HepG2 (cell line): ENCODE measurements around the gene MBD2. TPM values are rescaled to one million over a fixed set of nuclear protein-coding genes. Genes with fewer than 3 reads are reported as not detected.

Source experiments
- ATAC-seq: fragments of 200-7000 bp; cut with Tn5 transposase; 3 replicates; pipeline ENCODE4 v1.9.1; 2020; ENCODE audit warnings: mild to moderate bottlenecking, moderate library complexity
- BruUV-seq: library from RNA; stranded (reverse); fragments of 400-500 nt; replicated peaks from 2 replicates; lab custom pipeline; 2021; lab: Mats Ljungman, UMichigan
- CTCF ChIA-PET: fragments of 300-600 bp; formaldehyde crosslinking; extraction: SDS; loops from one replicate; lab custom pipeline; 2021; ENCODE audit warnings: low total read pairs, inconsistent platforms, low intra/inter-chr PET ratio; lab: Yijun Ruan, JAX
- POLR2A ChIA-PET: fragments of 350-600 bp; sonication (Branson Sonifier 250); formaldehyde crosslinking; loops from one replicate; lab custom pipeline; 2020; ENCODE audit warnings: antibody characterized with exemption, inconsistent platforms; lab: Yijun Ruan, JAX
- DNase-seq: peaks from one replicate; pipeline ENCODE4 v3.0.0-alpha.2; 2015; ENCODE audit warnings: low spot score
- FAIRE-seq: peaks from 3 replicates; lab custom pipeline; 2011; peaks lifted over from hg19 to GRCh38; lab: Jason Lieb, UNC
- H2AFZ ChIP-seq: one replicate; pipeline ENCODE4 v1.6.1; 2011; ENCODE audit warnings: low read length, inconsistent platforms
- H3K27ac ChIP-seq: fragments of 300-600 bp; 3 replicates; pipeline ENCODE4 v1.8.0; 2011; ENCODE audit warnings: mixed run types, mild to moderate bottlenecking, mixed read lengths, low read length, inconsistent platforms; ENCODE audit not compliant: insufficient read depth; ENCODE audit errors: extremely low read length
- H3K27me3 ChIP-seq, 2 experiments: fragments of 200-600 bp in 1 of 2; 2 replicates in 1 of 2; 3 replicates in 1 of 2; pipeline versions ENCODE4 v1.6.0 to v1.8.0; 2011; ENCODE audit warnings: low read length in 2 of 2, mild to moderate bottlenecking in 2 of 2, moderate library complexity in 2 of 2, inconsistent platforms in 1 of 2; ENCODE audit not compliant: insufficient read depth in 2 of 2, control insufficient read depth in 1 of 2
- H3K36me3 ChIP-seq, 2 experiments: fragments of 200-600 bp in 1 of 2; replicated peaks in 1 of 2; 2 replicates in 1 of 2; 3 replicates in 1 of 2; pipeline versions ENCODE4 v1.5.1 to v1.8.0; 2011; ENCODE audit warnings: low read length in 2 of 2, inconsistent platforms in 1 of 2; ENCODE audit not compliant: insufficient read depth in 2 of 2, control insufficient read depth in 1 of 2
- H3K4me1 ChIP-seq: 2 replicates; pipeline ENCODE4 v1.5.1; 2012; ENCODE audit warnings: low read length, inconsistent platforms; ENCODE audit not compliant: insufficient read depth
- H3K4me2 ChIP-seq: 2 replicates; pipeline ENCODE4 v1.6.0; 2011; ENCODE audit warnings: low read depth, low read length, inconsistent platforms
- H3K4me3 ChIP-seq, 3 experiments: fragments of 200-600 bp in 1 of 3; sonication (generic), shearing (Covaris generic) in 1 of 3; replicated peaks in 1 of 3; 2 replicates each; pipeline ENCODE4 v1.5.1; 2011 to 2016; ENCODE audit warnings: low read length in 3 of 3, inconsistent platforms in 2 of 3, low read depth in 2 of 3, mild to moderate bottlenecking in 2 of 3, control low read depth in 1 of 3, mixed read lengths in 1 of 3; ENCODE audit not compliant: insufficient read depth in 1 of 3
- H3K79me2 ChIP-seq: one replicate; pipeline ENCODE4 v1.6.1; 2011; ENCODE audit warnings: low read length, inconsistent platforms; ENCODE audit not compliant: insufficient read depth
- H3K9ac ChIP-seq: 2 replicates; pipeline ENCODE4 v1.6.0; 2011; ENCODE audit warnings: mild to moderate bottlenecking, low read depth, low read length, inconsistent platforms; ENCODE audit not compliant: insufficient read depth
- H3K9me3 ChIP-seq: 2 replicates; pipeline ENCODE4 v1.5.1; 2012; ENCODE audit warnings: mild to moderate bottlenecking, low read length
- H4K20me1 ChIP-seq: 2 replicates; pipeline ENCODE4 v1.6.0; 2011; ENCODE audit warnings: inconsistent platforms, mild to moderate bottlenecking, low read length, moderate library complexity; ENCODE audit not compliant: insufficient read depth
- CAMTA2 ChIP-seq: sonication (generic); formaldehyde crosslinking; IDR thresholded peaks from 2 replicates; pipeline ENCODE4 v1.4.0; 2020; ENCODE audit warnings: mild to moderate bottlenecking, missing genetic modification reagents, borderline replicate concordance
- CENPBD1 ChIP-seq: sonication (generic); formaldehyde crosslinking; IDR thresholded peaks from 2 replicates; pipeline ENCODE4 v1.8.0; 2022; ENCODE audit warnings: missing genetic modification reagents, low read depth, mild to moderate bottlenecking, borderline replicate concordance
- HMG20A ChIP-seq: IDR thresholded peaks from 2 replicates; pipeline ENCODE4 v1.6.1; 2016; ENCODE audit warnings: borderline replicate concordance
- ISX ChIP-seq: sonication (generic); formaldehyde crosslinking; conservative IDR thresholded peaks from 2 replicates; pipeline ENCODE4 v1.5.0; 2020; ENCODE audit warnings: missing genetic modification reagents
- JUNB ChIP-seq: sonication (generic); formaldehyde crosslinking; IDR thresholded peaks from 2 replicates; pipeline ENCODE4 v1.8.0; 2022; ENCODE audit warnings: missing genetic modification reagents, mild to moderate bottlenecking, borderline replicate concordance
- KLF6 ChIP-seq: IDR thresholded peaks from 2 replicates; pipeline ENCODE4 v1.8.0; 2016; ENCODE audit warnings: missing biosample characterization, missing genetic modification reagents
- TCF7L2 ChIP-seq: IDR thresholded peaks from 2 replicates; pipeline ENCODE4 v1.6.1; 2011; ENCODE audit warnings: mild to moderate bottlenecking, low read depth, low read length, moderate library complexity
- ZFP62 ChIP-seq: sonication (generic); formaldehyde crosslinking; IDR thresholded peaks from 2 replicates; pipeline ENCODE4 v1.4.0; 2020; ENCODE audit warnings: missing genetic modification reagents
- ZKSCAN5 ChIP-seq: sonication (generic); formaldehyde crosslinking; IDR thresholded peaks from 2 replicates; pipeline ENCODE4 v1.5.1; 2020; ENCODE audit warnings: mild to moderate bottlenecking, missing genetic modification reagents
- ZNF12 ChIP-seq: sonication (generic); formaldehyde crosslinking; IDR thresholded peaks from 2 replicates; pipeline ENCODE4 v1.5.0; 2020; ENCODE audit warnings: missing genetic modification reagents
- ZNF251 ChIP-seq: sonication (generic); formaldehyde crosslinking; IDR thresholded peaks from 2 replicates; pipeline ENCODE4 v1.9.0; 2021; ENCODE audit warnings: mild to moderate bottlenecking, missing genetic modification reagents
- ZNF256 ChIP-seq: sonication (generic); formaldehyde crosslinking; conservative IDR thresholded peaks from 2 replicates; pipeline ENCODE4 v1.4.0; 2020; ENCODE audit warnings: missing genetic modification reagents
- ZNF563 ChIP-seq: sonication (generic); formaldehyde crosslinking; IDR thresholded peaks from 2 replicates; pipeline ENCODE4 v1.8.0; 2022; ENCODE audit warnings: mild to moderate bottlenecking, moderate library complexity, missing genetic modification reagents
- ZNF737 ChIP-seq: sonication (generic); formaldehyde crosslinking; IDR thresholded peaks from 2 replicates; pipeline ENCODE4 v1.5.0; 2020; ENCODE audit warnings: missing genetic modification reagents, mild to moderate bottlenecking, borderline replicate concordance
- ZSCAN20 ChIP-seq: sonication (generic); formaldehyde crosslinking; IDR thresholded peaks from 2 replicates; pipeline ENCODE4 v1.4.0; 2020; ENCODE audit warnings: missing genetic modification reagents, mild to moderate bottlenecking, borderline replicate concordance
- WGBS: methylation state at CpG from one replicate; pipeline ENCODE4 v1.1.6; 2017; ENCODE audit warnings: low lambda C conversion rate; 5-methylcytosine and 5-hydroxymethylcytosine counted together
- in situ Hi-C: cut with HindIII; loops from 2 replicates; pipeline ENCODE4 v1.10.0; 2017; ENCODE audit warnings: low pct_unique_long_range_greater_than_20kb; ENCODE audit not compliant: extremely low pct_ligation_motif_present
- intact Hi-C: fragments of 100-400 bp; cut with micrococcal nuclease; formaldehyde crosslinking; loops from one replicate; pipeline ENCODE4 v1.10.0; 2022; ENCODE audit not compliant: unreplicated experiment
- polyA plus RNA-seq, 8 experiments: library from polyadenylated mRNA; depleted of rRNA in 3 of 8; stranded (reverse) in 7 of 8; unstranded in 1 of 8; fragments of >200 nt; fragmentation: Illumina TruSeq in 4 of 8; extraction: Trizol in 4 of 8; gene quantifications; 2 replicates each; pipeline versions ENCODE4 v1.2.1 to v1.2.3, GENCODE V29; 2011 to 2016; ENCODE audit warnings: low read depth in 4 of 8, missing spikeins in 1 of 8, mixed read lengths in 1 of 8; ENCODE audit not compliant: insufficient read depth in 1 of 8
- total RNA-seq, 5 experiments: library from RNA; depleted of rRNA; stranded (reverse); fragments of >200 nt; fragmentation: Illumina TruSeq; extraction: Trizol; gene quantifications; 2 replicates each; pipeline ENCODE4 v1.2.3, GENCODE V29; 2016; ENCODE audit warnings: low read depth in 1 of 5
- TF ChIP-seq, protein P1 (sequence below): sonication (generic); formaldehyde crosslinking; IDR thresholded peaks from 2 replicates; pipeline ENCODE4 v1.5.1; 2020; ENCODE audit warnings: mild to moderate bottlenecking, moderate library complexity, missing genetic modification reagents
- TF ChIP-seq, protein P2 (sequence below): sonication (generic); formaldehyde crosslinking; IDR thresholded peaks from 2 replicates; pipeline ENCODE4; 2020; ENCODE audit warnings: missing genetic modification reagents, mild to moderate bottlenecking, borderline replicate concordance

MBD2 gene
- total and polyA plus RNA-seq, 2 of the 13 experiments (the other 11 are each of a cell fraction or from before 2014, with no cell fraction given), result 19.1 to 38.5 TPM

DNA sequence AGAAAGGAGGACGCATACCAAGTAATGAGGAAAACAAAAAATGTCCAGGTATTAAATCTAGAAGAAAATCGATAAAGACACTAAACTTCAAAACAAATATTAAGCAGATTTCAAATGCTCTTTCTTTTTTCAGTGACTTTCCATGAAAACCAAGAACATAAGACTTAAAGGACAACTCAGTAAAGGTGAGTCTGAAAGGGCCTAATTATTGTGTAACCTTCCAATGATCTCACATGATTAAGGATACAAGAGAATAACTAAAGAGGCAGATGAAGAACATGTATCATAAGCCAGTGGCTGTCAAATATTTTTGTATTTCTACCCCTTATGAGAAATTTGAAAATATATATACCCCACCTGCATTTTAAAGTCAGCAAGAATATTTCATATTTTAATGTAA, 30.7 kb downstream of the MBD2 start:
- ChIA-PET POLR2A (no interaction called here), CTCF (no interaction called here)
- intact Hi-C loops (no loop called here), in situ Hi-C loops (no loop called here)
- H3K27ac ChIP-seq, result no peak overlapping the region
- DNase-seq (no peak), FAIRE-seq (no peak), ATAC-seq (no peak)
- no TSS peak for BruUV-seq
- H3K79me2 ChIP-seq, result no peaks in the 10 kb centered on the region
- no peaks in the 10 kb centered on the region for H3K9me3 ChIP-seq
- H2AFZ ChIP-seq, result no peak overlapping the region
- no peaks in the 10 kb centered on the region for H3K27me3 ChIP-seq
- 0 out of 2 replicates have a peak, but pooled peaks cover 9% of the 10 kb centered on the region for H3K4me1 ChIP-seq
- no peaks in the 10 kb centered on the region for H4K20me1 ChIP-seq
- H3K36me3 ChIP-seq, result peaks cover 1 to 8% of the 10 kb centered on the region in 2 experiments; a peak in 1 of 5 replicates
- WGBS, result 99% methylated on average over 2 of the region's 2 CpGs
- no peak for TF ChIP-seq ZNF12 (CRISPR knock-in tag)
- TF ChIP-seq ZSCAN20, result no peak
- no peak for TF ChIP-seq ZFP62 (CRISPR knock-in tag)
- no peak for TF ChIP-seq ZNF251
- no peak for TF ChIP-seq ZNF737 (CRISPR knock-in tag)
- no peak for TF ChIP-seq HMG20A (CRISPR knock-in tag)
- no peak for TF ChIP-seq ZKSCAN5 (CRISPR knock-in tag)
- no peak for TF ChIP-seq CENPBD1 (CRISPR knock-in tag)
- TF ChIP-seq ZNF256, result no peak
- TF ChIP-seq, protein P1, sequence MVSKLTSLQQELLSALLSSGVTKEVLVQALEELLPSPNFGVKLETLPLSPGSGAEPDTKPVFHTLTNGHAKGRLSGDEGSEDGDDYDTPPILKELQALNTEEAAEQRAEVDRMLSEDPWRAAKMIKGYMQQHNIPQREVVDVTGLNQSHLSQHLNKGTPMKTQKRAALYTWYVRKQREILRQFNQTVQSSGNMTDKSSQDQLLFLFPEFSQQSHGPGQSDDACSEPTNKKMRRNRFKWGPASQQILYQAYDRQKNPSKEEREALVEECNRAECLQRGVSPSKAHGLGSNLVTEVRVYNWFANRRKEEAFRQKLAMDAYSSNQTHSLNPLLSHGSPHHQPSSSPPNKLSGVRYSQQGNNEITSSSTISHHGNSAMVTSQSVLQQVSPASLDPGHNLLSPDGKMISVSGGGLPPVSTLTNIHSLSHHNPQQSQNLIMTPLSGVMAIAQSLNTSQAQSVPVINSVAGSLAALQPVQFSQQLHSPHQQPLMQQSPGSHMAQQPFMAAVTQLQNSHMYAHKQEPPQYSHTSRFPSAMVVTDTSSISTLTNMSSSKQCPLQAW (CRISPR knock-in tag), result no peak
- no peak for TF ChIP-seq JUNB (CRISPR knock-in tag)
- no peak for TF ChIP-seq ISX (CRISPR knock-in tag)
- no peak for TF ChIP-seq CAMTA2 (CRISPR knock-in tag)
- no peak for TF ChIP-seq TCF7L2
- no peak for TF ChIP-seq ZNF563 (CRISPR knock-in tag)
- TF ChIP-seq, protein P2, sequence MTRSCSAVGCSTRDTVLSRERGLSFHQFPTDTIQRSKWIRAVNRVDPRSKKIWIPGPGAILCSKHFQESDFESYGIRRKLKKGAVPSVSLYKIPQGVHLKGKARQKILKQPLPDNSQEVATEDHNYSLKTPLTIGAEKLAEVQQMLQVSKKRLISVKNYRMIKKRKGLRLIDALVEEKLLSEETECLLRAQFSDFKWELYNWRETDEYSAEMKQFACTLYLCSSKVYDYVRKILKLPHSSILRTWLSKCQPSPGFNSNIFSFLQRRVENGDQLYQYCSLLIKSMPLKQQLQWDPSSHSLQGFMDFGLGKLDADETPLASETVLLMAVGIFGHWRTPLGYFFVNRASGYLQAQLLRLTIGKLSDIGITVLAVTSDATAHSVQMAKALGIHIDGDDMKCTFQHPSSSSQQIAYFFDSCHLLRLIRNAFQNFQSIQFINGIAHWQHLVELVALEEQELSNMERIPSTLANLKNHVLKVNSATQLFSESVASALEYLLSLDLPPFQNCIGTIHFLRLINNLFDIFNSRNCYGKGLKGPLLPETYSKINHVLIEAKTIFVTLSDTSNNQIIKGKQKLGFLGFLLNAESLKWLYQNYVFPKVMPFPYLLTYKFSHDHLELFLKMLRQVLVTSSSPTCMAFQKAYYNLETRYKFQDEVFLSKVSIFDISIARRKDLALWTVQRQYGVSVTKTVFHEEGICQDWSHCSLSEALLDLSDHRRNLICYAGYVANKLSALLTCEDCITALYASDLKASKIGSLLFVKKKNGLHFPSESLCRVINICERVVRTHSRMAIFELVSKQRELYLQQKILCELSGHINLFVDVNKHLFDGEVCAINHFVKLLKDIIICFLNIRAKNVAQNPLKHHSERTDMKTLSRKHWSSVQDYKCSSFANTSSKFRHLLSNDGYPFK, result no peak
- no peak for TF ChIP-seq KLF6 (CRISPR knock-in tag)
- H3K4me2 ChIP-seq, result no peak overlapping the region
- H3K4me3 ChIP-seq, result no peak overlapping the region
- H3K9ac ChIP-seq, result no peak overlapping the region
